AG09319 (cell line): Measurements from ENCODE around the gene LENEP.

Source experiments
- DNase-seq: peaks from one replicate; pipeline ENCODE4 v3.0.0-alpha.2; 2010; ENCODE audit warnings: low read depth; ENCODE audit errors: extremely low read depth
- TF ChIP-seq, protein P1 (sequence below): IDR thresholded peaks from 2 replicates; pipeline ENCODE4 v1.5.1; 2011; ENCODE audit warnings: low read depth, mild to moderate bottlenecking, inconsistent platforms, low read length, moderate library complexity

LENEP gene

DNA sequence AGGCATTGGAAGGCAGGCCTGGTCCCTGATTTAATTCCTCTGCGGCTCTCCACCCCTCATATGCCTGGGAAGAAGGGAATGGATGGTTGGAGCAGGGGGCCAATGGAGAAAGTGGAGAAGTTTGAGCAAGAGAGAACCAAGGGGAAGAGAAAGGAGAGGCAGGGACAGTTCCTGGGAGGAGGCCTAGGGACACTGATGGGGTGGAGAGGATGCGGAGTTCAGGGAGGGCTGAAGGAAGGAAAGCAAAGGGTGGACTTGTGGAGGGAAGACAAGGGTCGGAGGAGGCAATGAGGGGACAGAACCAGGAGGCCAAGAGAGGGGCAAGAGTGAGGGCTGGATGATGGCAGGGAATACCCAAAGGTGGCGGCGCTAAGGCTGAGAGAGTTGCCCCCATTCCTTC is 16.4 kb downstream of the LENEP start:
- DNase-seq: no peak
- TF ChIP-seq, protein P1, sequence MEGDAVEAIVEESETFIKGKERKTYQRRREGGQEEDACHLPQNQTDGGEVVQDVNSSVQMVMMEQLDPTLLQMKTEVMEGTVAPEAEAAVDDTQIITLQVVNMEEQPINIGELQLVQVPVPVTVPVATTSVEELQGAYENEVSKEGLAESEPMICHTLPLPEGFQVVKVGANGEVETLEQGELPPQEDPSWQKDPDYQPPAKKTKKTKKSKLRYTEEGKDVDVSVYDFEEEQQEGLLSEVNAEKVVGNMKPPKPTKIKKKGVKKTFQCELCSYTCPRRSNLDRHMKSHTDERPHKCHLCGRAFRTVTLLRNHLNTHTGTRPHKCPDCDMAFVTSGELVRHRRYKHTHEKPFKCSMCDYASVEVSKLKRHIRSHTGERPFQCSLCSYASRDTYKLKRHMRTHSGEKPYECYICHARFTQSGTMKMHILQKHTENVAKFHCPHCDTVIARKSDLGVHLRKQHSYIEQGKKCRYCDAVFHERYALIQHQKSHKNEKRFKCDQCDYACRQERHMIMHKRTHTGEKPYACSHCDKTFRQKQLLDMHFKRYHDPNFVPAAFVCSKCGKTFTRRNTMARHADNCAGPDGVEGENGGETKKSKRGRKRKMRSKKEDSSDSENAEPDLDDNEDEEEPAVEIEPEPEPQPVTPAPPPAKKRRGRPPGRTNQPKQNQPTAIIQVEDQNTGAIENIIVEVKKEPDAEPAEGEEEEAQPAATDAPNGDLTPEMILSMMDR: no peak

DNA sequence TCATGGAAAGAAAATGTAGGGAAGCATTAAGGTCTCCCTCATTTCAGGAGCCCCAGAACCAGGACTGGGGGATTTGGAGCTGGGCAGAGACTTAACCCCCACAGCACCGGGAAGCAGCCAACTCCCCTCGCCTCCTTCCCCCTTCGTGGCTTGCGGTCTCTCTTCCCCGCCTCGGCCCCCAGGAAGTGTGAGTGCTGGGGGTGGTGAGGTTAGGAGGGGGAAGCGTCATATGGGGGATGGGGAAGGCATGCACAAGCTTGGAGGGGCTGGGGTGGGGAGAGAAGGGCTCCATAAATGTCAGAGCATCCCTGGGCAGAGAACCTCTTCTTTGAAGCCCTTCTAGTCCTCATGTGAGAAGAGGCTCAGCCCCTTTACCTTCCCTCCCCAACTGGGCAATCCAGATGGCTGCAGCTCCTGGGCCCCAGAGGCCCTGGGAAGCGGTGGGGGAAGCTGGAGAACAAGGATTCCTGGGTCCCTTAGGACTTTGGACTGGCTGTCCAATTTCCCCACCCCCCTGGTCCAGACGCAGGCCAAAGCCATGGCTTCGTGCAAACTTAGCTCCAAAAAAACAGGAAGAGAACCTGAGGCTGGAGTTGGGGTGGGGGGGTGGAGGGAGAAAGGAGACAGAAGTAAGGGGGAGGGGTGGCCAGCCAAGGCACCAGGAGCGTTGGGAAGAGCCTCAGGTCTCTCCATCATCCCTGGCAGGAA is 17.0 kb downstream of the LENEP start:
- TF ChIP-seq, protein P1: no peak
- DNase-seq: no peak

DNA sequence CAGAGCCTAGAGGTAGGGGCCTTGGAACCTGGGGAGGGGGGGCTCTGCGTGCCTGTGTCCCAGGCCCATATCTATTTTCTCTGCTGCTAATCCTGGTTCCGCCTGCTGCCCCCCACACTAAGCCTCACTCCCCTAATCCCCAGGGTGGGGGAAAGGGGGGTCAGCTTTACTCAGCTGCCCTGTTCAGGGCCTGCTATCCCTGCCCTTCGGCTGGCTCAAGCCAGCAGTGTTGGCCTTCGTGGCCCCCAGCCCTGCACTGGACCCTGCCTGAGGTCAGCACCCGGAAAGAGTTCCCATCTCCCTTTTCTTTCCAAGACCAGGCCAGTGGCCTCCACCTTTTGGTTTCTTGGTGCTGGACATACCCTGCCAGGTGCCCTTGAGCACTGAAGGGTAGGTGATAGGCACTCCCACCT is 17.6 kb downstream of the LENEP start:
- TF ChIP-seq, protein P1: no peak
- no peak for DNase-seq

DNA sequence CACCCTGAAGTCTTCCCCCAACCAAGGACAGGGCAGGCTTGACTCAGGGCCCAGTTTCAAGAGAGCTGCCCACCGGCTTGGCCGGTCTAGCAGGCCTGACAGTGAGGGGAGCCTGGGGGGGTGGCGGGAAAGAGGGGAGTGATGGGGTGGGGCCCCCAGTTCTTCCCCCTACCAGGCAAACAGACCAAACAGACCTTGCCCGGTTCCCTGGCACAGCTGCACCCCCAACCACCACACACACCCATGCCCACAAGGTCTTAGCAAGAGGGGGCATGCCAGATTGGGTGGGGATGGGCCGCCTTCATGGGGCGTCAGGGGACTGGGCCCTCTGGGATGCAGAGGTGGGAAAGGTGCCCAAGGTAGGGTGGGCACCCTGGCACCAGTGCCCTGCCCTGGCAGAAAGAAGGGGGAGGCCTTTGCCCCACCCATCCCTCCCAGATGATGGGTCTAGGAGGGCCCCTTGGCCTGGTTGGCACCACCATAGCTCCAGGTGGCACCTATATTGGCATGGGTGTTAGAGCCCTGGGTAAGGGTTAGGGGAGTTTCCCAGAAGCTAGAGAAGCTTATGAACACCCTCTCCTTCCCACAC is 18.1 kb downstream of the LENEP start:
- TF ChIP-seq, protein P1: no peak
- DNase-seq: no peak

DNA sequence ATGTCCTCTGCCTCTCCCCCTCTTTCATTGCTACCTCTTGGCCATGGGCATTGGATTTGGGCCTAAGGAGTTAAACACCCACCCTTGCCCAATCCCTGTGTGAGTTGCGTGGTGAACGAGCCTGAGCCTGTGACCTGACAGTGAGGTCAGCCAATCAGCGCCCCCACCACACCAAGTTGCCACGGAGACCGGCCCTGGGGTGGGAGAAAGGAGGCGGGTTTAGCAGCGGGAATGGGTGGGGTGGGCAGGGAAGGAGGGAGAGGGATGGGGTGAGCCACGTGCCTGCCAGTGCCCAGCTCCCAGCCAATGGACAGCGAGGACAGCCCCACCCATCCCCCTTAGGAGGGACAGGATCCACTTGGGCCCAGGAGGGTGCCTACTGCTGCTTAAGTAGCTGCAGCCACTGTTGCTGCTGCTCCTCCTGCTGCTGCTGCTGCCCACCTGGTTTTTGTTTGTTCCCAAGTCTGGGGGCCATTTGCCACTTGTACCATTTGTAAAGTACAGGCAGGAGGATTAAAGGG is 18.7 kb downstream of the LENEP start:
- TF ChIP-seq, protein P1: no peak
- DNase-seq: no peak

DNA sequence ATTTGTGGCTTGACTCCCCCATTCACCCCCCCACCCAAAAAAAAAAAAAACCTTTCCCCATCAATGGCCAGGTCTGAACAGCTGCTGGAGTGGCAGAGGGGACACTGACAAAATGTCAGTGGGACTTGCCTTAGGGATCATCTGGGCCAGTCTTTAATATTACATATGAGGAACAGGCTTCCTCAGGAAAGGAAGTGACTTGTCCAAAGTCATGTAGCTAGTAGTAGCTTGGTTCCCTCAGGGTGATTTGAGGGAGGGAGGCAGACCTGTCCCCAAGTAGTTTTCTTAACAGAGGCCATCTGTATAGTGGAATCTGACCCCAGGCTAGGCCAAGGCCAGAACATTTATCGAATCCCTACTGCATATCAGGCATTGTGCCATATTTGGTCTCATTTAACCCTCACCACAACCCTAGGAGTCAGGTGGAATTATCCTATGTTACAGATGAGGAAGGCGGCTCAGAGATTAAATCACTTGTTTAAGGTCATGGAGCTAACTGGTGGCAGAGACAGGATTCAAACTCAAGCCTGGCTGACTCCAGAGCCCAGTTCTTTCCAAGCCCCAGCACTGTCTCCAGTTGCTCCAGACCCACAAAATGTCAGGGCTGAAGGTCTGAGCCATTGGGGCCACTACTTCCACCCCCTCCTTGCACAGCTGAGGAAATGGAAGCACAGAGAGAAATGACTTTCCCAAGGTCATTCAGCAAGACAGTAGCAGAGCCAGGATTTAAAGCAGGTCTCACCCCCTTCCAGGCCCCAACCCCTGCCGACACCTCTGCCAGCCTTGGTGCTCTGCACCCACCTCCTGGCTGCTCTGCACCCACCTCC is 19.6 kb downstream of the LENEP start:
- TF ChIP-seq, protein P1: no peak
- DNase-seq: no peak

DNA sequence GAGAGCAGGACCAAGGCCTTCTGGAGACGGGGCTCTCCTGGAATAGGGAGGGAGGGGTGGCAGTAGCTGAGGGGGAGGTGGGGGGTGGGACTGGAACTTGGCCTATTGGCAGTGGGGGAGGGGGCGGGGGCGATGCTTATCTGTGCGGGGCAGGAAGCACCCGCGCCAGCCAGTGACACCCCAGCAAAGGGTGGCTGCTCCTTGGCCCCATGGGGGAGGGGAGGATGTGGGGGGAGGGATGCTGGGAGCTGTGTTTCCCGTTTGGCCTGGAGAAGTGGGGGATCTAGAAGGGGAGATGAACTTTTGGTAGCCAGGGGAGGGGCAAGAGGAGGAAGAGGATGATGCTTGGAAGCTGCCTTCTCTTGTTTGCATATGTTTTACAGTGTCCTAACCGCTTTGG is 20.2 kb downstream of the LENEP start:
- TF ChIP-seq, protein P1: no peak

More for the DNA sequence above, 20.2 kb downstream of the LENEP start:
- no peak for DNase-seq
